GM21367 (cell line): ENCODE measurements around the gene ROBO1.
"Not testable (repeated sequence)": the region's sequence is repeated elsewhere in the genome, so short reads cannot be mapped to it uniquely, and the experiment has no call there.

Source experiments
- ATAC-seq: cut with Tn5 transposase; IDR thresholded peaks from one replicate; pipeline ENCODE4 v1.9.1; 2021; ENCODE audit not compliant: unreplicated experiment

Gene ROBO1

DNA sequence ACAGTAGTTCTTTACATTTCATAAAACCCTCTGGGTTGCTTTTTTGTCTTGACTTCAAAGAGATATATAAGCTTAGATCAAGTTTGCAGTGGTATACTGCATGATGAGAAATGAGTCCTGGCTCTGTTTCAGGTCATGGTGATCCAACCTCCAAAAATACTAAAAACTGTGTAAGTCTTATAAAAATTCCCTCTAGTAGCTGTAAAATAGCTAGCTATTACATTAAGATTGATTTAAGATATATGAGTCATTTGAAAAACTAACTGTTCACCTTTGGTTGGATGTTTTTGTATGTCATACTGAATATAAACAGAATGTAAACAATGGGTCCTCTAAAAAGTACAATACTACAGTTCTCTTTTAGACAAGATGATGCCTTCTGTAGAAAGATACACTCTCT lies 879.2 kb downstream of the ROBO1 start:
- no peak for ATAC-seq

DNA sequence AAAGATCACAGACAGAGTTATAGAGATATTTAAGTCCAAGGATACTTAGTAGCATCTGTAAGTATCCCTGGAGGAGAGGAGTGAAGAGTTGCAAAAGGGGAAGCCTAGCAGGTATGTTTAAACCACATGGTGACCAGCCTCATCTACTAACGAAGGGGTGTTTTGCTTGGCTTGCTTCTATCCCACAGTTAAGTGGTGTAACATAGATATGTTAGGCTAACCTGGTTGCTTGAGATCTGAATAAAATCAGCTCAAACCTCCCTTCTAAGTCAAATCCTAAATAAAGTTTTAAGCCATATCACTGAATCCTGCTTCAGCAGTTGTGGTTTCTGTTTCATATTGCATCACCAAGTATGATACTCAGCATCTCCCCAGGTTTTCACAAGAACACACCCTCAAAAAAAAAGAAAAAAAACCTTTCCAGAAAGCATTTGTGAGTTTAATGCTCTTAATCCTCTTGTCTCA lies 880.2 kb downstream of the ROBO1 start:
- ATAC-seq: no peak

- no peak for ATAC-seq
Observed at GRCh38 chr3:78887029-78887428, 880.8 kb downstream of the ROBO1 start.

GRCh38 chr3:78884567-78884966 lies 883.2 kb downstream of the ROBO1 start:
- ATAC-seq: not testable (repeated sequence)

GRCh38 chr3:78882251-78882650 lies 885.5 kb downstream of the ROBO1 start:
- no peak for ATAC-seq

- ATAC-seq: no peak
Observed at GRCh38 chr3:78881501-78881900, 886.3 kb downstream of the ROBO1 start.

DNA sequence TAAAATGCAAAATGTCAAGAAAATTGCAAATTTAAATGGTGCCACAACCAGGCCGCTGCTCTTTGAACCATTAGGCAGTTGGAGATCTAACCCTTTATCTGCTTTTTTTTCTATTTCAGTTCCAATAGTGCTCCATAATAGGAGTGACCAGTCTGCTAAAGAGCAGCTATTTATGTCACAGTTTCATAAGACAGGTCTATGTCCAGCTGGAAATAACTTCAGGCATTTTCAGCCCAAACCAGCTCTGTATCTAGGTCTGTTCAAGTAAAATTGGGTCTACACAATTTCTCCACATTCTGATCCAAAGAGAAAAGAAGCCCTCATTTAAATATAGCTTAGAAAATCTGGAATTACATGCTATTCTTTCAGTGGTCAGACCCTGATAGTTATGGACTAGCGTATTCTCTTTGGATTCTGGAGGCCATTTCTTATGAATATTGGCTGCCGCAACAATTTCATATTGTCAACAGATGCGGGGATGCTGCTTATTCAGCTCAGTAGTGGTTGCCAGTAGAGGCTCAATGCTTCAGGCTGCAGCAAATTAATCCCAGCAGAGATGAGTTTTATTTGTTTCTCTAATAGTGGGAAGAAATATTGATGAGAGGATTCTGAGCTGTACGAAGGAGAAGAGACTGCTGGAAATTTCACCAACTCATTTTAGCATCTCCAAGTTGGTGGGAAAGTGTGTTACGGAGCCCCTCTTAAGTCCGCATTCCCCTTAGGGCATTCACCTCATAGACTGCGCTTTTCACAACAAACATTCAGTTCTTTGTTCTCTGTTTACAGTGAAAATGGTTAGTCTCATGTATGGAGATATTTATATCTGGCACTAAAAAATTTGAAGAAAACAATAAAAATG lies 887.0 kb downstream of the ROBO1 start:
- ATAC-seq: no peak

GRCh38 chr3:78879295-78879860 lies 888.4 kb downstream of the ROBO1 start:
- no peak for ATAC-seq

- ATAC-seq: no peak
Observed at GRCh38 chr3:78878789-78879188, 889.0 kb downstream of the ROBO1 start.

DNA sequence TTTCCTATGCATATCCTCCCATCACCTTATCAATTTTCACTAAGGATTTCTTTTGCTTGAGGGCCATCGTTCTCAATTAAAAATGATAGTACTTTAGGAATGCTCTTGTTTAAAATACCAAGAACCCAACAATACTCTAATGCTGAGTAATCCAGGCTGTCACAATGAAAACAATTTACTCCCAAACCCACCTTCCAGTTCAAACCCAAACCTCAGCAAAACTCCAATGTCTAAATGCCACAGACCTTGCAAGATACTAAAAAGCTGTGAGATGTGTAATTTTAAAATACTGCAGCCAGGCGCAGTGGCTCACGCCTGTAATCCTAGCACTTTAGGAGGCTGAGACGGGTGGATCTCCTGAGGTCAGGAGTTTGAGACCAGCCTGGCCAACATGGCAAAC lies 889.8 kb downstream of the ROBO1 start:
- ATAC-seq: no peak

DNA sequence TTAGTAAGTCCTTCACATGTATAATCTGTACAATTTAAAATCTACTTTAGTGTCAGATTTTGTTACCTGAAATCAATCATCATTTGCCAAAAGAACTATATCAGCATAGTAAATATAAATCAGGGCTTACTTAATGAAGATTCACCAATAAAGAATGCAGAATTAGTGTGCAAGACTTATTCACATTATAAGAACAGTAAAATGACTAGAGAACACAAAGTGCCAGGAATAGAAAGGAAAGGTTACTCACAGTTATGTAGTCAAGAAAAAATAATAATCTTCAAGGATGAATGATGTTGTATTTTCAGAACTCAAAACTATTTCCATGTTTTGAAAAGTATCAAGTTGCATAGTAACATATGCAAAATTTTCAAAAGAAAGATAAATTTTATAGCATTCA lies 891.9 kb downstream of the ROBO1 start:
- no peak for ATAC-seq

DNA sequence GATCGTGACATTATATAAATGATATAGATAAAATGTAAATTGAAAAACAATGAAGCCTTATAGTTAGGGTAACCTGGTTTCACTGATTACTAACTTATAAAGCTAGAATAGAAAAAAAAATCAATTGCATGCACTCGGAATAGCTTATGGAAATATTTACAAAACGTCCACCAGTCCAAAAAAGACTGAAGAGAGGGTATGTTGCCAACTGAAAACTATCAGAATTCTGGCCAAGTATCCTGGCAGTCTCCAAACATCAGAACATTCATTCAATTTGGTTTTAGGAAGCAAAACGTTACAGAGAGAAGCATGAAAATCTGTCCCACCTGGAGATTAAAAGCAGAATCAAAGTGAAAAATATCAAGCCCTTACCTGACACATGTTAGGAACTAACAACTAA lies 892.4 kb downstream of the ROBO1 start:
- no peak for ATAC-seq

DNA sequence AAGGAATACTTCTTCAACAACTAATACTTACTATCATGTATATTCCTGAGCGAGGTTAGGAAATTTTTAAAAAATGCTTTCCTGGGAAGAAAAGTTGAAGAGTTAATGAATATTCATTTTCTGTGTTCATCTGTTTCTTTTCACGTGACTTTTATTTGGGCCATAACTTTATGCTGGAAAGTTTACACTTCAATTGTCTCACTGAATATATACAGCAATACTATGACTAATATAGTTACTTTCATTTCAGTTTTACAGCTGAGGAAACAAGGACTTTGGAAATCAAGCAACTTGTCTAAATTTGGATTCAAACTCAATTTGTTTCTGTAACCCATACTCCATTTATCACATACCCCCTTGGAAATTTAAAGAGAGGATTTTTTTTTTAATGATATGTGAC lies 894.2 kb downstream of the ROBO1 start:
- no peak for ATAC-seq

DNA sequence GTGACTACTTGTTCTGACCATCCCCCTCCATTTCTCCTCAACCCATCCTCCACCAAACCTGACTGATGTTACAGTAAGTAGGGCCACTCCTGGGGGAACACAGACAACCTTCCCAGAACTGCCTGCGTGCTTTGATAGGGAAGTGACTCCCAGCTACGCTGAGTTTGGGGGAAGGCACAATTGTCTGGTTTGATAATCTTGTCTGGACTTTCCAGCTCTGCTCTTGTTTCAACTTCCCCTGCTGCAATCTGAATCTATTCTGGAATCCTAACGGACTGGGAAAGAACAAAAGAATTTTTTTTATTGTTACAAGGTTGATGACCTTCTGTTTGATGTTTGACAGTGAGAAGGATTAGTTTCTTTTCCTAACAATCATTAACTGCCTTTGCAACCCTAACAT lies 895.6 kb downstream of the ROBO1 start:
- ATAC-seq: no peak

GRCh38 chr3:78871048-78871447 lies 896.8 kb downstream of the ROBO1 start:
- no peak for ATAC-seq

DNA sequence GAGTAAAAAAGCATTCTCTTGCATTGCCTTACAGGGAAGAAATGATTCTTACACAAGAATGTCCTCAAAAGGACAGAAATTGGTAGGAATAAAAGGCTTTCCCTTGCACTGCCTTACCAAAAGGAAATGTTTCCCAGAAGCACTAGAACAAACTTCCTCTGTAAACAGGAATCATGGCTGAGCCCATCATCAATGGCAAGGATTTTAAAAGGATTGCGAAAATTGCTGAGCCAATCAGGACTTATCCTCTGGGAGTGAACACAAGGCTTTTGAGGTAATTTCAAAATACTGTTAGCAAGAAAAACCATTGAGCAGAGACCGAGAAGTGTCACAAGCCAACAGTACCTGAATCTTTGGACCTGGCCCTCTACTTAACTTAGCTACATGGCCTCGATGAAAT lies 897.3 kb downstream of the ROBO1 start:
- no peak for ATAC-seq

DNA sequence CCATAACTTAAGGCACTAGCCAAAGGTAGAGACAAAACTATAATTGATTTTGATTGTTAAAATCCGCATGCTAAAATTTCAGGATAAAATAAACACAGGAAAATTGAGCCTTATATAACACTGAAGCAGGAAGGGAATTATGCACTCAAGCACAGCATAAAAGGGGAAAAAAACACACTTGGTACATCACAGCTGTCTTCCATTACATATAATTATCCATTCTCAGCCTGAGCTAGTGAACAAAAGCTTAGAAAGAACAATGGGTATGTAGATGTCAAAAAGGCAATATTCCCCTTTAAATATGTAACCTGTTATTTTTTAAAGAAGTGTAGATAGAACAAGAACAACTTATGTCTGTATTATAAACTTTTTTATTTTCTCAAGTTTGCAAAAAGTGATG lies 899.2 kb downstream of the ROBO1 start:
- no peak for ATAC-seq

- ATAC-seq: no peak
Observed at GRCh38 chr3:78867409-78868372, 900.1 kb downstream of the ROBO1 start.

DNA sequence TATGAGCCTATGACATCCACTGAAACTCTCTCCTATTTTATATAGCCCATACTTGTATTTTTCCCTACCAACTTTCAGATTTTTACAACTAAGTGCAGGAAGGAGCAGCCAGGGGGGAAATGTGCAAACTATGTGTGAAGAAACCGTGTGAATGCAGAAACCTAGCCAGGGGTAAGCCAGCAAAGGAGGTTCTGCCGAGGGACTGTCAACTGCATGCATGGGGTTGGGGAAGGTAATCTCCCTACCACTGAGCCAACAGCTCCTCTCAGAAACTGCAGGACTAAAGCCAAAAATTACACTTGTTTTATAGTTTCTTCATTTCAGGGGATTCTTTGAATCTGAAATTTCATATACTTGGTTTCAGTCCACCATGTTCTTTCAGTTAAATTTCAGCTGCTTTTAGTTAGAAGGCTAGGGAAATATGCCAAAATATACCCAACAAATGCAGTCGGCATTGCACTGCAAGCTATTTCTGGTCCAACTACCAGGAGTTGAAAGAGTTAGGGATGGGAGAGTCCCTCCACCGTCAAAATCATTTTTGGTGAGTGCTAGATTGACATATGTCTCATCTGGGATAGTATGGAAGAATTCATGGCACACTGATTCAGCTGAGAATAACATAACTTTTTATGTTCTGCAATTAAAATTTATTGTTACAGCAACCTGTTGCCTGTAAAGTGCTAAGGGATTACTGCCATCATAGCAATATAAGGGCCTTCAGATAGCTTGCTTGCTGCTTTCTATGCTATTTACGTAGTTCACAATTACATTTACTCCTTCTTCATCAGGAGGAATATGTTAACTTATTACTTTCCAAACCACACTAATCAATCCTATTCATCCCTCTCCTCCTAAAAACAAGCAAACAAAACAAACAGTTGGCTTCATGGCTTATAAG lies 904.2 kb downstream of the ROBO1 start:
- no peak for ATAC-seq

- ATAC-seq: no peak
Observed at GRCh38 chr3:78861156-78861555, 906.6 kb downstream of the ROBO1 start.
